ENCODE measurements around the gene CHD1L.
"Not testable (repeated sequence)": the region's sequence is repeated elsewhere in the genome, so short reads cannot be mapped to it uniquely, and the experiment has no call there.

CHD1L gene

DNA sequence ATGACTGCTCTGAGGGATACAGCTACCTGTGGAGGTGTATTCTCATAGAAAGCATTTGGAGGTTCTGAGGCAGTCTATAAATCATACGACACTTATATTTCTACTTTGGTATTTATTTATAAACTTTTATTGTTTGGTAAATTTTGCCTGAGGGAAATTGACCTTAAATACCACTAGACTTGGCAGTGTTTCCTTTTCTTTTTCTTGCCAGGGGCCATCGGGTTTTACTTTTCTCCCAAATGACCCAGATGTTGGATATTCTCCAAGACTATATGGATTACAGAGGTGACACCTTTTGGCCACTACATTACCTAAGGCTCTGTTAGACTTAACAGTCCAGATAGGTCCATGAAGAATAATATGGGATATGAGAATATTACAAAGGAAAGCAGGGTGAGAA lies 28.2 kb downstream of the CHD1L start:
- DNase-seq, result no peak

DNA sequence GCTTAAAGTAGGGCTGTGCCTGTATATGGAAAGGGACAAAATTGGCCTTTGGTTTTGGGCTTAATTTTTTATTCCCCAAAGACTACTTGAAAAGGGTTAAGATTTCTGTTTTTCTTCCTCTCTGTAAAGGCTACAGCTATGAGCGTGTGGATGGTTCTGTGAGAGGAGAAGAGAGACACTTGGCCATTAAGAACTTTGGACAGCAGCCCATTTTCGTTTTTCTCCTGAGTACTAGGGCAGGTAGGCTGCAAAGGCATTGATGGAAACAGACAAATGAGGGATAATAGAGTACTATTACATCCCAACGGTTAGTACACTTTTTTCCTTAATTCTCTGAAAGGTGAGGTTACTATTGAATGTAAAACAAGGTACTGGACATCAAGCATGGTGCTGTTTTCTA lies 29.6 kb downstream of the CHD1L start:
- DNase-seq, result no peak

DNA sequence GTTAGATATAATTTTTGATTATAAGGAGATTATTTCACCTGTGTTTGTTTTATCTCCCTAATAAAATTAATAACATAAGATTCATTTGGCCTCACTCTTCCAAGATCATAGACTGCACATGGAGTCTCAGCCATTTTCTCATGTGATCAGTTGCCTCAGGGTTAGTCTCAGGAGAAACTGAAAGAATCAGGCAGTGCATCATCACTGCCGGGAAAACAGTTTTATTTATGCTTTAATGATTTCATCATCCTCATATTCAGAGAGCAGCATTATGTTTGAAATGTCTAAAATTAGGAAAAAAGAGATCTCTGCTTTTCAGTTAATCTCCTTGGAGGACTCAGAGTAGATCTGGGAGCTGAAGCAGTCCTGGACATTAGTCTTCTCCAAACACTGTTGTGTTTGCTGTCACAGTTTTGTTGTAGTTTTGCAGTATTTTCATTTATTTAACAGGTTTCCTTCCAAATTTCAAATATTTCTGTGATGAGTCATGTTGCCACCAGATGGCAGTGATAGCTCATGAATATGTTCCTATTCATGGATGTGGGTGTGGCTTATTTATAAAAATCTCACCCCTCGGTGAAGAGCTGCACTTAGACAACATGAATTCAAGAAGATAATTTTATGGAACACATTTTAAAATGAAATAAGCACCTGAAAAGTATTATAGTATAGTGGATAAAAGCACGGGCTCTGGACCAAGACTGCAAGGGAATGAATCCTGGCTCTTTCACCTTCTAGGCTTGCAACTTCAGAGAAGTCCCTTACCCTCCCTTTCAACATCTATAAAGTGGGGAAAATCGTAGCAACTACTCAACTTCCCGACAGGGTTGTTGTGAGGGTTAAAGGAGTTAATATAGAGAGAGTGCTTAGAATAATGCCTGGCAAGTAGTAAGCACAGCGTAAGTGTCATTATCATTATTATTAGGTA lies 31.2 kb downstream of the CHD1L start:
- peak; percentile 84 for DNase-seq

DNA sequence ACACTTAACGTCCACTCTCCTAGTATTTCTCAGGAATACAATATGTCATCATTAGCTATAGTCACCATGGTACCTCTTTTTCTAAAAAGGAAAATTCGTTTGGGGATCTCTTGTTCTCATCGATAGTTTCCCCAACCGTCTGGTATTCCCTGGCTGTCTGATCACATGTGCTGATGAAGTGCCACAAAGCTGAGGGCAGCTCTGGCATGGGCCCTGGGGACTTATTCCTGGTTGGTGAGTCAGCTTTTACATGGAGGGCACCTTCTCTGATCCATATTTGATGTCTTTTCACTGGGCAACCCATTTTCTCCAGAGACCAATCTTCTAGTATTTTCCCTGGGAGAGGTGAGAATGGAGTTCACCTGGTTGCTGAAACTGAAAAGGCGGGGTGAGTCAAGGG lies 39.5 kb downstream of the CHD1L start:
- no peak for DNase-seq

DNA sequence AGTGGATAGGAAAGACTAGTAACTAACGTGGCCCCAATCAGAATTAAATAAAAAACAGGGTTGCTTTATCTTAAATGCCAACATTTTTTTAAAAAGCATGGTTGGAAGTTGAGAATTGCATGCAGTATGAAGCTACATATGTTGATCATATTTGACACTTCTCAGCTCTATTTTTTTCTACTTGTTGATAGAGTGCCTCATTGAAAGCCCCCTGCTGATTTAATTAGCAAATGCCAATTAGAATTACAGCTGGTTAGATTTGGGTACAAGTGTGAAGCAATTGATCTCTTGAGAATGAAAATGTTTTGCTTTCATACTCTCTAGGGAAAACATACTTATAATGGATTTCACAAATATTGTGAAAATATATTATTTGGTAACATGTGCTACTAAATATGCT lies 40.5 kb downstream of the CHD1L start:
- DNase-seq, result no peak

DNA sequence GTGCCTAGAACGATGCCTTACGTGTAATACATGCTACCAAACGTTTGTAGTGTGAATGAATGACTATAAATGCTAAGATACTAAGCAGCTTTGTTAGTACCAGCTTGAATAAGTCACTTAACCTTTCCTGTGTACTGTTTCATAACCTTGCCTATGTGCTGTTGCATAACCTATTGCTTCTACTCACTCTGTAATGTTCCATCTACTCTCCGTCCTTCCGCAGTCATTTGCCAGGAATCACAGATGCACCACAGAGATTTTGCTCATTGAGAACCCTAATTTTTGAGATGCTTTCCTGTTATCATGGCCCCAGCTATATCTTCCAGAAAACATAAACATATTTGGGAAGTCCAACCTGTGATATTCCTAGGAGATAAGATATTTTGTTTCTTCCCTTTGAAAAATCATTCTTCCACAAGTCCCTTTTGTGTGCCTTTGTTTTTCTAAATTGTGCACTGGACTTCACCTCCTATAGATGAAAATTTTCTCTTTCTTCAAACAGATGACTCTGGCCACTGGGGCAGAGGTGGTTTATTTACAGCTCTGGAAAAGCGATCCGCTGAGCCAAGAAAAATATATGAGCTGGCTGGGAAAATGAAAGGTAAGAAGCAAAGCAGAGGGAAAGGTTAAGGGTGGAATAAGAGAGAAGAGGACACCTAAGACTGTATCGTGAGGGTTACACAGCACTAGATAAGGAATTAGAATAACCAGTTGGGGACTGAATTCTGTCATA lies 44.8 kb downstream of the CHD1L start:
- DNase-seq, result no peak

DNA sequence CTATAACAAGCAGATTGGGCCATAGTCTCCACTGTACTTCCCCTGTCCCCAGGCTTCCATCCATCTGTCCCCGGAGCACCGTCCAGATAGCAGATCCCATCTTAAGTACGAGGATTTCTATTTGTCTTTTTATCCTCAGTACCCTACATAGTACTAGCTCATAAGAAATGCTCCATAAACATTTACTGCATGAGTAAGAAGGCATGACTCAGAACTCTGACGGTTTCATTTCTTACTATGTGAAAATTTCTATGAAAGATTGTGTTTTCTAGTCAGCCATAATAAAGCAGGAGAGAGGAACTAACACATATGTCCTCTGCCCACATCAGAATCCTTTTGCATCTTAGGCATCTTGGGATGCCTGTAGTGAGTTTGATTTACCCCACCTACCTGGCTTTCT lies 49.5 kb downstream of the CHD1L start:
- DNase-seq, result peak; percentile 84

DNA sequence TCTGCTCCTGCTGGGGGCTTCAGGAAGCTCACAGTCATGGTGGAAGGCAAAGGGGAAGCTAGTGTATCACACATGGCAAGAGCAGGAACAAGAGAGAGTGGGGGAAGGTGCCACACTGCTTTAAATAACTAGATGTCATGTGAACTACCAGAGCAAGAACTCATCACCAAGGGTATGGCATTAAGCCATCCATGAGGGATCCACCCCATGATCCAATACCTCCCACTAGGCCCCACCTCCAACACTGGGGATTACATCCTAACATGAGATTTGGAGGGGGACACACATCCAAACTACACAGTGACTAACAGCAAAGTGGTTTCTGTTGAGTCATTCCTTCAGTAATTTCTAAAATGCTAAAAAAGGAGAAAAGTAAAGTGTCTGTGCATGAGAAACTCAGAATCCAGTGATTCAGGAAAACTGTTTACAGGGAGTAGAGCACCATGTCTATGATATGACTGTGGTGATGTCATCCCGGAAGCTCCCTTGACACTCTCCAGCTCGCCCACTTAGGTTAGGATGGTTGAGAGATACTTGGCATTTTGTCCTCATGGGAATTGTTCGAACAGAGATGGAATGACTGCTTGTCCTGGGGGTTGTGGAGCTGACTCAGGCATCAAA lies 50.3 kb downstream of the CHD1L start:
- DNase-seq, result peak; percentile 99

DNA sequence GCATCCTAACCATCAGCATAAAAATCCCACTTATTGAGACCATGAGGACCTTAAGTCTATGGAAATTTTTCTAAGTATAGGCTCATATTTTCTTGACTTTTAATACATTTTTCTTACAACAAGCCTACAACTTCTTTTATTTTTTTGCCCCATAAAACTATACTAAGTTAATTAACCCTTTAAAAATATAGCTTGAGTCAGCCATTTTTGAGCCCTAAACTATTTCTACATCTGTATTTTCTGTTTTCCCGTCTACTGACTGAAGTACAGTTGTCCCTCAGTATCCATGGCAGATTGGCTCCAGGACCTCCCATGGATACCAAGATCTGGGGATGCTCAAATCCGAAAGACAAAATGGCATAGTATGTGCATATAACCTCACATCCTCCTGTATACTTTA lies 55.0 kb downstream of the CHD1L start:
- DNase-seq, result no peak

DNA sequence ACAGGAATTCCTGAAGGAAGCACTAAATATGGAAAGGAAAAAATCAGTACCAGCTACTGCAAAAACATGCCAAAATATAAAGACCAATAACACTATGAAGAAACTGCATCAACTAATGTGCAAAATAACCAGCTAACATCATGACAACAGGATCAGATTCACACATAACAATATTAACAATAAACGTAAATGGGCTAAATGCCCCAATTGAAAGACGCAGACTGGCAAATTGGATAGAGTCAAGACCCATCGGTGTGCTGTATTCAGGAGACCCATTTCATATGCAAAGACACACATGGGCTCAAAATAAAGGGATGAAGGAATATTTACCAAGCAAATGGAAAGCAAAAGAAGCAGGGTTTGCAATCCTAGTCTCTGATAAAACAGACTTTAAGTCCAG lies 63.3 kb downstream of the CHD1L start:
- DNase-seq, result not testable (repeated sequence)

DNA sequence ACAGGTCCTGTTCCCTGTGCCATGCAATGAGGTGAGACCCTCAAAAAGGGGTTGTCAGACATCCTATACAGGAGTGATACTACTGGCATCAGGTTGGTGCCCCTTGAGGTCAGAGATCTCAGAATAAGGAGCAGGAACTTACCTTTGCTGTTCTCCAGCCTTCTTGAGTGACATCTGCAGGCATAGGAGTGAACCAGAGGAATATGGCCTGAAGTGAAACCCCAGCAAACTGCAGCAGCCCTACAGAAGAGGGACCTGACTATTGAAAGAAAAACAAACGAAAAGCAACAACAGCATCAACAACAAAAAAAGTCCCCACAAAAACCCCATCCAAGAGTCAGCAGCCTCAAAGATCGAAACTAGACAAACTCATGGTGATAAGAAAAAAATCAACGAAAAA lies 74.5 kb downstream of the CHD1L start:
- no peak for DNase-seq

DNA sequence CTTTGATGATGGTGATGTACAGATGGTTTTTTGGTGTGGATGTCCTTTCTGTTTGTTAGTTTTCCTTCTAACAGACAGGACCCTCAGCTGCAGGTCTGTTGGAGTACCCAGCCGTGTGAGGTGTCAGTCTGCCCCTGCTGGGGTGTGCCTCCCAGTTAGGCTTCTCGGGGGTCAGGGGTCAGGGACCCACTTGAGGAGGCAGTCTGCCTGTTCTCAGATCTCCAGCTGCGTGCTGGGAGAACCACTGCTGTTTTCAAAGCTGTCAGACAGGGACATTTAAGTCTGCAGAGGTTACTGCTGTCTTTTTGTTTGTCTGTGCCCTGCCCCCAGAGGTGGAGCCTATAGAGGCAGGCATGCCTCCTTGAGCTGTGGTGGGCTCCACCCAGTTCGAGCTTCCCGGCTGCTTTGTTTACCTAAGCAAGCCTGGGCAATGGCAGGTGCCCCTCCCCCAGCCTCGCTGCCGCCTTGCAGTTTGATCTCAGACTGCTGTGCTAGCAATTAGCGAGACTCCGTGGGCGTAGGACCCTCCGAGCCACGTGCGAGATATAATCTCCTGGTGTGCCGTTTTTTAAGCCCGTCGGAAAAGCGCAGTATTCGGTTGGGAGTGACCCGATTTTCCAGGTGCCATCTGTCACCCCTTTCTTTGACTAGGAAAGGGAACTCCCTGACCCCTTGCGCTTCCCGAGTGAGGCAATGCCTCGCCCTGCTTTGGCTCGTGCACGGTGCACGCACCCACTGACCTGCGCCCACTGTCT lies 84.6 kb downstream of the CHD1L start:
- not testable (repeated sequence) for DNase-seq

DNA sequence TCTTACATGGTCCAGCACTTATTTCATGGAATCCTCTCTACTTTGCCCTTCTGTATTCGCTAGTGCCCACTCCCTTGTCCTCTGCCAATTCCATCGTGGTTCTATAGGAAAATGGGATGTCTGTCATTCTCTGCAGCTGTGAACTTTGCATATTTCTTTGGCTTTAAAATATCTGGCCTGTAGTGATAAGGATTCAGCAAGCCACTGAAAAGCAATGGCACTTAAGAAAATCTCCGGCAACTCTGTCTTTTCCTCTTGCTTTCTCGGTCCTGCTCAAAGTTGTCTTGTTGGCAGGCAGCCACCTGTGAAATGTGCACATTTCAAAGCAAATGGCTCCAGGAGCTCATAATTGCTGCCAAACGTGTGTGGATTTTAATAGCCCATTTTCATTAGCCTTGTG lies 91.8 kb downstream of the CHD1L start:
- no peak for DNase-seq

DNA sequence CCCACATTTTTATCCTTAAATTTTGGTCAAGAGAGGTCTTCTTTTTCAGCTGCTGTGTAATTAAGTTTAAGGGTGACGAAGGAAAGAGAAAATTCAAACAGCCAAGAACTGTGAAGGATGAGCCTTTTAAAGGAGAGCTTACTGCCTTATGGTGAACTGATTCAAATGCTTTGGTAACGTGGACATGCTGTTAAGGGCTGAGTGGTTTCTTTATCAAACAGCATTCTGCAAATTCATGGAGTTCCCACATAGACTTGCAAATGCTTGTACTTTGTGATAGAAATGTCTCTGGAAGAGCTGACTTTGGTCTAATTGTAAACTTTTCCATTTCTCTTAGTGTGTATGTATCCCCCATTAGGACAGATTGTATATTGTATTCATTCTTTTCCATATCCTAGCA lies 93.8 kb downstream of the CHD1L start:
- no peak for DNase-seq

DNA sequence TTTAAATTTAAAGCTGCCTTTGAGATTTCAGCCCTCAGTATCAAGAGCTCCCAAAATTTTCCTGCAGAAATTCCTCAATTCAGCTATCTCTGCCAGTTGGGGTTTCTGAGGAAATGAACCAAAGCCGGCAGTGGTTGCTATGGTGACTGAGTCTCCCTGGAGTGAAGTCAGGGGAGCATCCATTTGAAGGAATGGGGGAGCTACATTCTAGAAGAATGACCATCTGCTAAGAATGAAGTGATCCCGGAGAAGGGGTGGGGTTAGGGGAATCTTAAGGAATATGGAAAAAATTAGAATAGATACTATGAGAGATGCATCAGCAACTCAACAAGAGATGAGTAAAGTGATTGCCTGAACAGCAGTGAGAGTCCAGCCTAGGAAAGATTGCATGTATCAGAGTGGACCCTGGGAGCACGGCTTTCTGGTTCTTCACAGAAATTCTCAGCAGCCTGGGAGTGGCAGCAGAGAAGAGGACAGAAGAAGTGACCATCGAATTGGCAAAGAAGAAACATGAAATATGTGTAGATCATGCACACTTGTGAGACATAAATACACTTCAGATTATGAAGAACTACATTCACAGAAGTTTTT lies 94.7 kb downstream of the CHD1L start:
- peak; percentile 35 for DNase-seq

DNA sequence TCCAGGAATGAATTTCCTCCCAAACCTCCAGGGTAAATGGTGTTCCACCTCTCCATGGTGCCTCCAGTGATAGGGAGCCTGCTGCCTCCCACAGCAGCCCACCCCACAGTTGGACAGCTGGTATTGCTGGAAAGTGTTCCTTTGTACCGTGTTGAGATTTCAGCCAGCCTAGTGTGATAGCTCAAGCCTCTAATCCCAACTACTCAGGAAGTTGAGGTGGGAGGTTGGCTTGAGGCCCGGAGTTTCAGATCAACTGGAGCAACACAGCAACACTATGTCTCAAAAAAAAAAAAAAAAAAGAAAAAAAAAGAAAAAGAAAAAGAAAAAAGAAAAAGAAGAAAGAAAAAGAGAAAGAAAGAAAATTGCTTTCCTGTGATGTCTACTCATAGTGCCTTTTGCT lies 96.1 kb downstream of the CHD1L start:
- no peak for DNase-seq

DNA sequence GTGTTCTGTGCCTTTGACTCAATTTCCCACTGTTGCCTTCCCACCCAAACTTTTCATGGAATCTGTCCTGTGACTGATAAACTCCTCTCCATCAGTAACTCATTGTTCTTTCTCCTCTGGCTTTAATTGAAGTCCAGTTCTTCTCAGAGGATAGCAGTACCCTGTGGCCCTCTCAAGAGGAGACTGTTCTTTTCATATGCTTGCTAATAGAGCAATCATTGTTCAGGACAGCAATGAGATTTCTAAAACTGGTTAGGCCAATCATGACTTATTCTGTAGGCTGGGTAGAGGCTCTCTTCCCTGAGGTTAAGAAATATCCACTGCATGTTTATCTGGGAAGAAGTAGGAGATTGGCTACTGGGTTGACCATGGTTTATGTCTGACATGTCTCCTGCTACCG lies 98.8 kb downstream of the CHD1L start:
- DNase-seq, result no peak

Data from fibroblast of skin of scalp (primary cell).